H1 (cell line): ENCODE results near the gene WBP1. TPM values are rescaled to one million over a fixed set of nuclear protein-coding genes. Genes with fewer than 3 reads are reported as not detected.

Source experiments
- CTCF ChIA-PET: fragments of 300-600 bp; sonication (Branson Sonifier 250); formaldehyde crosslinking; loops from one replicate; lab custom pipeline; 2021; ENCODE audit not compliant: partially characterized antibody; lab: Charles Lee
- POLR2A ChIA-PET: fragments of 300-600 bp; sonication (Branson Sonifier 250); formaldehyde crosslinking; loops from one replicate; lab custom pipeline; 2021; ENCODE audit warnings: inconsistent platforms; ENCODE audit not compliant: partially characterized antibody; lab: Charles Lee
- DNase-seq, 2 experiments: peaks; one replicate each; pipeline versions ENCODE4 v3.0.0 to v3.0.0-alpha.2; 2010 to 2022; ENCODE audit warnings: low spot score in 2 of 2, low read depth in 1 of 2, mixed read lengths in 1 of 2
- FAIRE-seq: peaks from 2 replicates; lab custom pipeline; 2011; peaks lifted over from hg19 to GRCh38; lab: Jason Lieb, UNC
- H2AFZ ChIP-seq: 2 replicates; pipeline ENCODE4 v1.8.1; 2012; ENCODE audit warnings: low read length, inconsistent platforms
- H2AK5ac ChIP-seq: 2 replicates; pipeline ENCODE4 v1.6.1; 2013; ENCODE audit warnings: low read depth, low read length
- H2BK120ac ChIP-seq: replicated peaks from 2 replicates; pipeline ENCODE3; 2013; ENCODE audit warnings: low read depth, low read length, inconsistent platforms
- H2BK12ac ChIP-seq: 2 replicates; pipeline ENCODE4 v1.6.1; 2013; ENCODE audit warnings: low read depth, low read length
- H2BK15ac ChIP-seq: 2 replicates; pipeline ENCODE4 v1.6.1; 2013; ENCODE audit warnings: low read length
- H2BK20ac ChIP-seq: 2 replicates; pipeline ENCODE4 v1.6.1; 2013; ENCODE audit warnings: low read length
- H2BK5ac ChIP-seq: 2 replicates; pipeline ENCODE4 v1.6.1; 2013; ENCODE audit warnings: low read depth, low read length
- H3K14ac ChIP-seq: 2 replicates; pipeline ENCODE4 v1.6.1; 2013; ENCODE audit warnings: inconsistent platforms; ENCODE audit not compliant: insufficient read length
- H3K18ac ChIP-seq: 2 replicates; pipeline ENCODE4 v1.6.1; 2013; ENCODE audit warnings: low read length; ENCODE audit errors: extremely low read depth
- H3K23ac ChIP-seq: 2 replicates; pipeline ENCODE4 v1.6.1; 2013; ENCODE audit warnings: inconsistent platforms; ENCODE audit not compliant: insufficient read length
- H3K23me2 ChIP-seq: 2 replicates; pipeline ENCODE4 v1.6.1; 2013; ENCODE audit warnings: low read depth, low read length
- H3K27ac ChIP-seq: 2 replicates; pipeline ENCODE4 v1.6.1; 2011; ENCODE audit warnings: low read depth, low read length, inconsistent platforms
- H3K27me3 ChIP-seq, 4 experiments: replicated peaks in 1 of 4; 1 replicate in 1 of 4; 2 replicates in 3 of 4; pipeline versions ENCODE4 v1.6.1 to v1.8.1; 2011 to 2013; ENCODE audit warnings: low read length in 3 of 4, mild to moderate bottlenecking in 3 of 4, inconsistent platforms in 2 of 4, mixed read lengths in 2 of 4, moderate library complexity in 1 of 4; ENCODE audit not compliant: control insufficient read depth in 3 of 4, insufficient read depth in 3 of 4; ENCODE audit errors: extremely low read depth in 1 of 4
- H3K36me3 ChIP-seq, 4 experiments: 2 replicates each; pipeline versions ENCODE4 v1.6.1 to v1.8.1; 2011 to 2013; ENCODE audit warnings: mild to moderate bottlenecking in 4 of 4, low read length in 3 of 4, moderate library complexity in 2 of 4, control low read depth in 1 of 4, inconsistent platforms in 1 of 4; ENCODE audit not compliant: insufficient read depth in 4 of 4, control insufficient read depth in 2 of 4
- H3K4ac ChIP-seq: replicated peaks from 2 replicates; pipeline ENCODE3; 2013; ENCODE audit warnings: low read length, low read depth, mixed read lengths, inconsistent platforms; ENCODE audit not compliant: insufficient read length
- H3K4me1 ChIP-seq, 4 experiments: replicated peaks in 1 of 4; 1 replicate in 1 of 4; 2 replicates in 3 of 4; pipeline versions ENCODE4 v1.6.1 to v1.8.1; 2011 to 2013; ENCODE audit warnings: low read length in 3 of 4, inconsistent platforms in 2 of 4, mixed read lengths in 1 of 4; ENCODE audit not compliant: insufficient read depth in 4 of 4, control insufficient read depth in 3 of 4
- H3K4me2 ChIP-seq, 2 experiments: 2 replicates each; pipeline versions ENCODE4 v1.6.1 to v1.8.1; 2011 to 2013; ENCODE audit warnings: low read depth in 2 of 2, low read length in 2 of 2, control low read depth in 1 of 2, inconsistent platforms in 1 of 2, mild to moderate bottlenecking in 1 of 2; ENCODE audit not compliant: insufficient read depth in 1 of 2
- H3K4me3 ChIP-seq, 4 experiments: fragments of 200-600, 300-600 bp in 1 of 4; sonication (generic), shearing (Covaris generic), sonication (Bioruptor Twin) in 1 of 4; 2 replicates each; pipeline versions ENCODE4 v1.5.1 to v1.8.1; 2011 to 2016; ENCODE audit warnings: low read length in 4 of 4, low read depth in 3 of 4, control low read depth in 2 of 4, inconsistent platforms in 2 of 4, mild to moderate bottlenecking in 2 of 4, mixed read lengths in 1 of 4, moderate library complexity in 1 of 4; ENCODE audit not compliant: insufficient read depth in 2 of 4; ENCODE audit errors: extremely low read depth in 1 of 4
- H3K56ac ChIP-seq: replicated peaks from 2 replicates; pipeline ENCODE3; 2013; ENCODE audit warnings: low read depth, mild to moderate bottlenecking, mixed read lengths, low read length, inconsistent platforms; ENCODE audit not compliant: insufficient read length
- H3K79me1 ChIP-seq: 2 replicates; pipeline ENCODE4 v1.6.1; 2013; ENCODE audit warnings: low read depth, low read length, control low read depth
- H3K79me2 ChIP-seq, 2 experiments: 2 replicates each; pipeline versions ENCODE4 v1.6.1 to v1.8.1; 2012 to 2013; ENCODE audit warnings: low read length in 2 of 2, mild to moderate bottlenecking in 2 of 2, inconsistent platforms in 1 of 2; ENCODE audit not compliant: insufficient read depth in 2 of 2, control insufficient read depth in 1 of 2
- H3K9ac ChIP-seq, 4 experiments: replicated peaks in 1 of 4; 1 replicate in 1 of 4; 2 replicates in 3 of 4; pipeline versions ENCODE4 v1.6.1 to v1.8.1; 2011 to 2013; ENCODE audit warnings: low read depth in 3 of 4, low read length in 3 of 4, control low read depth in 2 of 4, mild to moderate bottlenecking in 2 of 4, moderate library complexity in 2 of 4, inconsistent platforms in 1 of 4; ENCODE audit errors: extremely low read depth in 1 of 4
- H3K9me3 ChIP-seq, 2 experiments: 2 replicates each; pipeline versions ENCODE4 v1.6.1 to v1.8.1; 2012 to 2013; ENCODE audit warnings: mild to moderate bottlenecking in 2 of 2, moderate library complexity in 2 of 2, control low read depth in 1 of 2, inconsistent platforms in 1 of 2, low read depth in 1 of 2, low read length in 1 of 2, mixed read lengths in 1 of 2; ENCODE audit not compliant: insufficient read depth in 2 of 2
- H4K20me1 ChIP-seq, 2 experiments: replicated peaks in 1 of 2; 2 replicates each; pipeline versions ENCODE3 to v1.8.1; 2011 to 2013; ENCODE audit warnings: inconsistent platforms in 2 of 2, low read length in 2 of 2, mild to moderate bottlenecking in 1 of 2; ENCODE audit not compliant: insufficient read depth in 2 of 2, control insufficient read depth in 1 of 2
- H4K5ac ChIP-seq: 2 replicates; pipeline ENCODE4 v1.6.1; 2013; ENCODE audit warnings: low read length, low read depth, mixed read lengths, inconsistent platforms; ENCODE audit not compliant: insufficient read length
- H4K8ac ChIP-seq: 2 replicates; pipeline ENCODE4 v1.8.0; 2013; ENCODE audit warnings: mild to moderate bottlenecking, moderate library complexity, low read length, inconsistent platforms; ENCODE audit not compliant: insufficient read depth; ENCODE audit errors: extremely low read depth
- H4K91ac ChIP-seq: replicated peaks from 2 replicates; pipeline ENCODE3; 2013; ENCODE audit warnings: low read length, mixed read lengths, inconsistent platforms; ENCODE audit not compliant: insufficient read length
- CTCF ChIP-seq, 3 experiments: IDR thresholded peaks; 1 replicate in 2 of 3; 2 replicates in 1 of 3; pipeline versions ENCODE4 v1.5.1 to v1.6.1; 2011; ENCODE audit warnings: low read length in 3 of 3, mild to moderate bottlenecking in 3 of 3, inconsistent platforms in 2 of 3, low read depth in 1 of 3, moderate library complexity in 1 of 3; ENCODE audit not compliant: insufficient read depth in 1 of 3; ENCODE audit errors: control extremely low read depth in 1 of 3
- POLR2A ChIP-seq, 2 experiments: IDR thresholded peaks; 1 replicate in 1 of 2; 2 replicates in 1 of 2; pipeline ENCODE4 v1.6.1; 2011; ENCODE audit warnings: low read depth in 2 of 2, low read length in 2 of 2, mild to moderate bottlenecking in 2 of 2; ENCODE audit errors: control extremely low read depth in 1 of 2
- WGBS, 2 experiments: shearing (Covaris generic) in 1 of 2; methylation state at CpG; one replicate each; pipeline versions ENCODE4 v1.1.6 to v1.1.7; 2013 to 2015; ENCODE audit warnings: low lambda C conversion rate in 2 of 2, mixed read lengths in 2 of 2, inconsistent platforms in 1 of 2, low coverage in 1 of 2, missing lambda C conversion rate in 1 of 2; ENCODE audit not compliant: insufficient replicate concordance in 2 of 2, insufficient coverage in 1 of 2, insufficient read length in 1 of 2; ENCODE audit errors: extremely low coverage in 1 of 2, missing lambda C conversion rate in 1 of 2; 5-methylcytosine and 5-hydroxymethylcytosine counted together
- polyA plus RNA-seq, 7 experiments: library from polyadenylated mRNA; depleted of rRNA in 3 of 7; stranded (reverse) in 5 of 7; unstranded in 2 of 7; fragments of >200 nt in 5 of 7; fragments of 200-250 nt in 2 of 7; gene quantifications; 1 replicate in 5 of 7; 2 replicates in 1 of 7; 4 replicates in 1 of 7; pipeline versions ENCODE4 v1.2.1 to v1.2.3, GENCODE V29; 2011 to 2013; ENCODE audit warnings: missing spikeins in 2 of 7, mixed read lengths in 2 of 7
- total RNA-seq: library from RNA; stranded (reverse); fragmentation: NEBNext Ultra II Directional; extraction: Animal tissue kit (Norgen Biotek cat#: 25700); gene quantifications from 2 replicates; pipeline ENCODE4 v1.2.1, GENCODE V29; 2021

WBP1 gene
- total and polyA plus RNA-seq, 2 of the 8 experiments (the other 6 are each of a cell fraction or from before 2014, with no cell fraction given): 57.2 to 190 TPM

GRCh38 chr2:74464406-74464805, 6.2 kb downstream of the WBP1 start:
- Histone ChIP-seq H3K14ac (no peak overlapping the region), H3K27ac (no peak overlapping the region), H4K8ac (no peak overlapping the region), H3K4me2 (peak overlapping the region; percentile 78 to 94), H2AK5ac (no peak overlapping the region), H3K79me1 (no peaks in the 10 kb centered on the region; the same call in 1 of the 2 replicates), H3K56ac (no peak overlapping the region), H2BK12ac (0 out of 2 replicates have a peak overlapping the region, but pooled peaks have one; percentile 39), H3K23me2 (peaks cover 8% of the 10 kb centered on the region), H2AFZ (no peak overlapping the region), H3K36me3 (peaks cover 0 to 12% (median 2%) of the 10 kb centered on the region in 4 experiments; a peak in 4 of 8 replicates), H2BK15ac (0 out of 2 replicates have a peak overlapping the region, but pooled peaks have one; percentile 16), H3K4ac (no peak overlapping the region), H3K23ac (no peak overlapping the region), H4K91ac (peak overlapping the region; percentile 55), H3K4me1 (peaks cover 0 to 2% (median 0%) of the 10 kb centered on the region in 4 experiments; a peak in 2 of 7 replicates), H4K5ac (no peak overlapping the region), H4K20me1 (no peaks in the 10 kb centered on the region), H3K9me3 (no peaks in the 10 kb centered on the region), H3K79me2 (peaks cover 0 to 5% of the 10 kb centered on the region in 2 experiments; a peak in 1 of 4 replicates), H2BK20ac (no peak overlapping the region), H3K9ac (peak overlapping the region; percentile 48 to 80 (median 61); a peak in 6 of 7 replicates), H2BK120ac (no peak overlapping the region), H3K27me3 (no peaks in the 10 kb centered on the region), H2BK5ac (no peak overlapping the region), H3K18ac (no peak overlapping the region), H3K4me3 (peak overlapping the region; percentile 54 to 85 (median 79))
- WGBS, 2 experiments: 25% methylated on average over 13 of the region's 13 CpGs; no CpG with 5 or more reads in 1 of the 2 experiments
- TF ChIP-seq CTCF (IDR thresholded peaks at IDR 0.05; ENCODE audit: control extremely low read depth in 1 of 3, insufficient read depth in 1 of 3, low read depth in 1 of 3, low read length in 3 of 3) (no peak), POLR2A (IDR thresholded peaks at IDR 0.05; ENCODE audit: control extremely low read depth in 1 of 2, low read depth in 2 of 2, low read length in 2 of 2) (no peak)
- ChIA-PET CTCF (interaction anchor here (1.3 to 4.4 kb wide), 4 partner anchors 8 to 127 kb away, joined by 4 to 26 read pairs (median 10); partner anchors contain the start of genes CCDC142, MRPL53 and TTC31), POLR2A (interaction anchor here (0.8 to 2.2 kb wide), 9 partner anchors 9 to 36 kb away, joined by 3 to 8 read pairs (median 4); partner anchors contain the start of genes CCDC142, INO80B, MRPL53 and TTC31)
- DNase-seq (no peak), FAIRE-seq (no peak)
